ENCODE data around the gene GNMT.

- TF ChIP-seq CTCF (IDR thresholded peaks at IDR 0.05 in 2 of 3, conservative IDR thresholded peaks at IDR 0.05 in 1 of 3; ENCODE audit: control insufficient read depth in 2 of 3, extremely low read depth in 1 of 3, insufficient read depth in 1 of 3, low read depth in 3 of 3, low read length in 3 of 3) (no peak), NBN (IDR thresholded peaks at IDR 0.05) (no peak), RAD21 (IDR thresholded peaks at IDR 0.05; ENCODE audit: insufficient read depth, low read depth, low read length) (no peak), USF1 (IDR thresholded peaks at IDR 0.05; ENCODE audit: borderline replicate concordance, extremely low read length, insufficient read depth, low read depth, low read length) (no peak), POLR2A (IDR thresholded peaks at IDR 0.05; ENCODE audit: low read depth, low read length) (no peak), YY1 (IDR thresholded peaks at IDR 0.05; ENCODE audit: low read depth, low read length) (no peak), KDM1A (IDR thresholded peaks at IDR 0.05; ENCODE audit: borderline replicate concordance) (no peak), BHLHE40 (IDR thresholded peaks at IDR 0.05; ENCODE audit: borderline replicate concordance in 1 of 2, low read depth in 2 of 2, low read length in 1 of 2) (no peak)
Observed at GRCh38 chr6:42961020-42961470, 491 bp downstream of the GNMT start.
